ENCODE results near the gene RRP9.
"Not testable (repeated sequence)": the region's sequence is repeated elsewhere in the genome, so short reads cannot be mapped to it uniquely, and the experiment has no call there.

Gene RRP9

GRCh38 chr3:51941798-51942602 is at the start of gene RRP9, which contains the start of gene PARP3:
RRP9 (minus strand) TSS chr3:51941904; CDS start chr3:51941867, 37 bp downstream.
PARP3 (plus strand) TSS chr3:51942363; CDS start chr3:51943356, 993 bp downstream.
- peaks cover 8% of the 10 kb centered on the region for H3K36me3 ChIP-seq (replicated peaks)
- peak within 1 kb of the TSS; percentile 66 for H3K27ac ChIP-seq
- in situ Hi-C loops (cut with HindIII; ENCODE audit: low pct_ligation_motif_present, low sequenced_read_pairs) = no loop called here
- H3K27me3 ChIP-seq (replicated peaks) = no peaks in the 10 kb centered on the region
- peak; percentile 99 for TF ChIP-seq CTCF (IDR thresholded peaks at IDR 0.05; ENCODE audit: low read depth, low read length, missing control alignments)
- peak; percentile 100 for DNase-seq
- peak within 1 kb of the TSS; percentile 86 for H3K4me3 ChIP-seq (ENCODE audit: low read depth, low read length)

- H3K36me3 ChIP-seq (replicated peaks) = peaks cover 39% of the 10 kb centered on the region
- H3K27me3 ChIP-seq (replicated peaks); H3K27ac ChIP-seq; in situ Hi-C loops (cut with HindIII; ENCODE audit: low pct_ligation_motif_present, low sequenced_read_pairs); DNase-seq; H3K4me3 ChIP-seq (ENCODE audit: low read depth, low read length): not testable (repeated sequence)
These were observed 48.8 kb upstream of the RRP9 start for GRCh38 chr3:51990501-51990971.

GRCh38 chr3:51988286-51989146 is 46.8 kb upstream of the RRP9 start:
- H3K36me3 ChIP-seq (replicated peaks) = peaks cover 24% of the 10 kb centered on the region
- H3K27ac ChIP-seq = no peak overlapping the region
- in situ Hi-C loops (cut with HindIII; ENCODE audit: low pct_ligation_motif_present, low sequenced_read_pairs) = no loop called here
- no peaks in the 10 kb centered on the region for H3K27me3 ChIP-seq (replicated peaks)
- TF ChIP-seq CTCF (IDR thresholded peaks at IDR 0.05; ENCODE audit: low read depth, low read length, missing control alignments) = no peak
- H3K4me3 ChIP-seq (ENCODE audit: low read depth, low read length) = no peak overlapping the region
- DNase-seq = no peak

GRCh38 chr3:51987568-51987967 is 45.9 kb upstream of the RRP9 start:
- Histone ChIP-seq H3K36me3 (replicated peaks) (peaks cover 16% of the 10 kb centered on the region), H3K4me3 (ENCODE audit: low read depth, low read length) (no peak overlapping the region), H3K27me3 (replicated peaks) (no peaks in the 10 kb centered on the region), H3K27ac (no peak overlapping the region)
- in situ Hi-C loops (cut with HindIII; ENCODE audit: low pct_ligation_motif_present, low sequenced_read_pairs) = no loop called here
- DNase-seq = no peak
- TF ChIP-seq CTCF (IDR thresholded peaks at IDR 0.05; ENCODE audit: low read depth, low read length, missing control alignments) = no peak

GRCh38 chr3:51986010-51986947 is 44.6 kb upstream of the RRP9 start:
- DNase-seq = no peak
- Histone ChIP-seq H3K27me3 (replicated peaks) (no peaks in the 10 kb centered on the region), H3K27ac (no peak overlapping the region), H3K36me3 (replicated peaks) (peaks cover 3% of the 10 kb centered on the region), H3K4me3 (ENCODE audit: low read depth, low read length) (no peak overlapping the region)
- in situ Hi-C loops (cut with HindIII; ENCODE audit: low pct_ligation_motif_present, low sequenced_read_pairs) = no loop called here
- TF ChIP-seq CTCF (IDR thresholded peaks at IDR 0.05; ENCODE audit: low read depth, low read length, missing control alignments) = no peak
